Placental pericyte (primary cell): Measurements from ENCODE around the gene ABCA1. TPM values are rescaled to one million over a fixed set of nuclear protein-coding genes. Genes with fewer than 3 reads are reported as not detected.

Experiments used
- total RNA-seq: library from RNA; depleted of rRNA; stranded (reverse); fragments of >200 nt; gene quantifications from 2 replicates; pipeline ENCODE4 v1.2.3, GENCODE V29; 2012

The ABCA1 gene, protein sequence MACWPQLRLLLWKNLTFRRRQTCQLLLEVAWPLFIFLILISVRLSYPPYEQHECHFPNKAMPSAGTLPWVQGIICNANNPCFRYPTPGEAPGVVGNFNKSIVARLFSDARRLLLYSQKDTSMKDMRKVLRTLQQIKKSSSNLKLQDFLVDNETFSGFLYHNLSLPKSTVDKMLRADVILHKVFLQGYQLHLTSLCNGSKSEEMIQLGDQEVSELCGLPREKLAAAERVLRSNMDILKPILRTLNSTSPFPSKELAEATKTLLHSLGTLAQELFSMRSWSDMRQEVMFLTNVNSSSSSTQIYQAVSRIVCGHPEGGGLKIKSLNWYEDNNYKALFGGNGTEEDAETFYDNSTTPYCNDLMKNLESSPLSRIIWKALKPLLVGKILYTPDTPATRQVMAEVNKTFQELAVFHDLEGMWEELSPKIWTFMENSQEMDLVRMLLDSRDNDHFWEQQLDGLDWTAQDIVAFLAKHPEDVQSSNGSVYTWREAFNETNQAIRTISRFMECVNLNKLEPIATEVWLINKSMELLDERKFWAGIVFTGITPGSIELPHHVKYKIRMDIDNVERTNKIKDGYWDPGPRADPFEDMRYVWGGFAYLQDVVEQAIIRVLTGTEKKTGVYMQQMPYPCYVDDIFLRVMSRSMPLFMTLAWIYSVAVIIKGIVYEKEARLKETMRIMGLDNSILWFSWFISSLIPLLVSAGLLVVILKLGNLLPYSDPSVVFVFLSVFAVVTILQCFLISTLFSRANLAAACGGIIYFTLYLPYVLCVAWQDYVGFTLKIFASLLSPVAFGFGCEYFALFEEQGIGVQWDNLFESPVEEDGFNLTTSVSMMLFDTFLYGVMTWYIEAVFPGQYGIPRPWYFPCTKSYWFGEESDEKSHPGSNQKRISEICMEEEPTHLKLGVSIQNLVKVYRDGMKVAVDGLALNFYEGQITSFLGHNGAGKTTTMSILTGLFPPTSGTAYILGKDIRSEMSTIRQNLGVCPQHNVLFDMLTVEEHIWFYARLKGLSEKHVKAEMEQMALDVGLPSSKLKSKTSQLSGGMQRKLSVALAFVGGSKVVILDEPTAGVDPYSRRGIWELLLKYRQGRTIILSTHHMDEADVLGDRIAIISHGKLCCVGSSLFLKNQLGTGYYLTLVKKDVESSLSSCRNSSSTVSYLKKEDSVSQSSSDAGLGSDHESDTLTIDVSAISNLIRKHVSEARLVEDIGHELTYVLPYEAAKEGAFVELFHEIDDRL (N-terminal part only)
- 124 and 239 TPM in 2 replicates for total RNA-seq

GRCh38 chr9:104927912-104928740, at the start of gene ABCA1:
Gene ABCA1, minus strand, starts transcription at chr9:104928155. Its CDS starts 24,476 bp downstream, at chr9:104903679.

DNA sequence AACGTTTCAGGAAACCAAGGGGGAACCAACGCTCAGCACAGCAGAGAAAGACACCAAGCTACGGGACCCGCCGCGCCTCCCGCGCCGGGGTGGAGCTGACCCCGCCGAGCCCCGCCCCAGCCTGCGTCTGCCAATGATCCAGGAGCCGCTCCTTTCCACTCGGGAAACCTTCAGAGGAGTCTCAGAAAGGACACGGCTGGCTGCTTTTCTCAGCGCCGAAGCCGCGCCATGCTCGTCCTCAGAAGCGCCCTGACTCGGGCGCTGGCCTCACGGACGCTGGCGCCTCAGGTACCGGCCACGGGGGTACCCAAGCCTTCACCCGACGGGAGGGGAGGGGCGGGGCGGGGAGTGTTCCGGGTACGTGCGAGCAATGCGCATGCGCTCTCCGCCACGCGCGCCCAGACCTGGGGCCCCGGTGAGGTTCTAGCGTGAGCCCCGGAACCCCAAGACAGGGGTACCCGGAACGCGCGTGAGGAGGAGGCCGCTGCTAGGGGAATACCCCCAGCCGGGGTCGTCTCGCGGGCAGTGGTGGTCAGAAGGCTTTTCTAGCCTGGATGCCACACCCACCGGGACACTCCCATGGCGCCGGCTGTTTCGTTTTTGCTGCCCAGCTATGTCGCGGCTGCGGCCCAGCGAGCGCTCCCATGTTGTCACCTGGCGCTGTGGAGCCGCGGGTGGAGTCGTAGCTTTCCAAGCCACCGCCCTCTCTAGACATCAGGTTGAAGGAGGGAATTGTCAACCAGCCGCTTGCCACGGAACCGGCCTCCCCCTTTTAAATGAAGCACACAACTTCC, 180.2 kb downstream of the ABCA1 start, which contains the start of gene NIPSNAP3A:
TSS of gene NIPSNAP3A (plus strand) at position 119 of the 794 bp plus-strand sequence. CDS start at position 229, 110 bp downstream.

Other genes starting within 250 kb of the ABCA1 start
- gene OR13D1, start 233.6 kb downstream of the ABCA1 start, total RNA-seq = not detected in 2 replicates
- gene NIPSNAP3A, start 180.5 kb downstream of the ABCA1 start, total RNA-seq = 19.3 and 30.9 TPM in 2 replicates
- gene NIPSNAP3B, start 164.0 kb downstream of the ABCA1 start, total RNA-seq = 0.43 and 0.88 TPM in 2 replicates